GM18868 (cell line): ENCODE results near the gene MORF4L2.
A peak's percentile ranks its signal among the peaks of the same experiment; 100 is the strongest.

Experiments used
- ATAC-seq: cut with Tn5 transposase; IDR thresholded peaks from one replicate; pipeline ENCODE4 v1.9.1; 2021; ENCODE audit warnings: mild to moderate bottlenecking, moderate library complexity; ENCODE audit not compliant: unreplicated experiment

The MORF4L2 gene, protein sequence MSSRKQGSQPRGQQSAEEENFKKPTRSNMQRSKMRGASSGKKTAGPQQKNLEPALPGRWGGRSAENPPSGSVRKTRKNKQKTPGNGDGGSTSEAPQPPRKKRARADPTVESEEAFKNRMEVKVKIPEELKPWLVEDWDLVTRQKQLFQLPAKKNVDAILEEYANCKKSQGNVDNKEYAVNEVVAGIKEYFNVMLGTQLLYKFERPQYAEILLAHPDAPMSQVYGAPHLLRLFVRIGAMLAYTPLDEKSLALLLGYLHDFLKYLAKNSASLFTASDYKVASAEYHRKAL

DNA sequence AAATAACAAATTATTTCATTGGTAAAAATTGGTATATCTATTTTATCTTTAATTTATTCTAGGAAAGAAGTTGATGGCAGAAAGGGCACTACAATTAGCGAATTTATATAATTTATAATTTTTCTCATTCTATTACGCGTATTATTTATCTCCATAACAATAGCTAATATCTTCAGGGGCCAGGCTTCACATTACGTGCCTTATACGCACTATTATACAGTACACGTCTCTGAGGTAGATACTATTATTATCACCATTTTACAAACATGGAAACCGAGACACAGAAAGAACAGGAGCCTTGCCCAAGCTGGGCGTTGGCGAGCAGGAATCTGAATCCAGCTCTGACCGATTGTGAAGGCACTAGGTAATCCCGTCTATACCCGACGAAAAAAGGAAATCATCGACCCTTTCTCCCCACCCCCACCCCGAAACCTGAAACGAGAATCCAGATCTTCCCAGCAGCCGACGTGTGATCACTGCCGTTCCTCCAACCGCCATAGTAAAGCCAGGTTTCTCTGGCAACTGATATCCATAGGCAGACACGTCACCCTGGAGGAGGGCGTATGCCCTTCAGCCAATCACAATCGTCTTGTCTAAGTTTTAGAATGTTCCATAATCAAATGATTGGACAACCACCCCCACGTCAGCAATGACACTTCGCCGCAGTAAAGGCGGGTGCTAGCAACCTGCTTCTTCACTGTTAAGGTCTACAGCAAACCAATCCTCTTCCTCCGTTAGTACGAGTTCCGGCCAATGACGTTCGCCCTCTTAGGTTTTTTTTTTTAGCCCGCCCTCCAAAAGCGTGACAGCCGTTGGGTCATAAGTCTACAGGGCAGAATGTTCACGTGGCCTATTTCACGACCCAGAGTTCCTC is at the start of gene MORF4L2:
MORF4L2 (minus strand) TSS at position 501 of the 874 bp plus-strand sequence. CDS start 9,672 bp downstream, outside the sequence.
- peak; percentile 91 for ATAC-seq

- no peak for ATAC-seq
Observed at GRCh38 chrX:103734125-103734760, 47.7 kb upstream of the MORF4L2 start.

DNA sequence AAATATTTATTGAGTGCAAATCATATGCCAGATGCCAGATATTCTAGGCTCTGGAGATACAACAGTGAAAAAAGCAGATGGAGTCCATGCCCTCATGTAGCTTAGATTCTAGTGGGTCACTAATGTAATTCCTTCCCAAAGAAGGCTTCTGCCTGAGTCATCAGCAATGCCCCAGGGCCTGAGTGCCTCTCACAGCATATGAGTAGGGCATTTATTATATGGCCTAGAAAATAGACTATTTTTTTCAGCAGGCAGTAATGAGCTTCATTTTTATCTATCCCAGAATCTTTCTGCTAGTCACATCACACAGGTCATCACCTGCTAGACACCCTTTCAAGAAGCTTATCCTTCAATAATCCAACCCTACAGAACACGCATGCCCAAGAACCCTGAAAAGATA is 46.5 kb upstream of the MORF4L2 start:
- ATAC-seq, result no peak

DNA sequence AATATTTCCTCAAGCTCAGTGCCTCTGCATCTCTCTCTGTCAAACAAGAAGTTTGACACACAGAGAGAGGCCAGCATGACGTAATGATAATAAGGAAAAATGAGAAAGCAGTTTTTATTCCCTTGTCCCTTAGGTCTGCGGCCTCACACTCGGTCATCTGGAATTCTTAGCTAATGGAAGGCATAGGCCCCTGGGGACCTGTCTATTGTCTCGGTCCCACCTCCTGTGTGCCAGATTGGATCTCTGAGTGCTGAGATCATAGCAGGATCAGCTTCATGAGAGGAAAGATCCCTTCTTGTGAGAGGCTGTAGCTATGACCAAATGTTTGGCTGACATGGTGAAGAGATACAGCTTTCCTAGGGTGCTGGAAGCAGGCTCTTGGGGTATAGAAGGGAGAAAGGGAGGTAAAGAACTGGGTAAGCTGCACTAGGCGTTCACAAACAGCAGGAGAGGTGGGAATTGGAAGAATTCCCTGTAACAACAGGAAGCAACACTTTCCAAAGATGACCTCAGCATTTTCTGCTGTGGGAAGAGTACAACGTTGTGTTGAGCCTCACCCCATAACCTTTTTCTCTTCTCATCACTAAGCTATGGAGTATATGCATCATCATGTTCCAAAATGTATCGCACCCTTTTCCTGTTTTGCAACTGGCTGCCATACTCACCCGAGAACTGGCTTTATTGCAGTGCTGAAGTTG is 44.4 kb upstream of the MORF4L2 start:
- ATAC-seq, result no peak

DNA sequence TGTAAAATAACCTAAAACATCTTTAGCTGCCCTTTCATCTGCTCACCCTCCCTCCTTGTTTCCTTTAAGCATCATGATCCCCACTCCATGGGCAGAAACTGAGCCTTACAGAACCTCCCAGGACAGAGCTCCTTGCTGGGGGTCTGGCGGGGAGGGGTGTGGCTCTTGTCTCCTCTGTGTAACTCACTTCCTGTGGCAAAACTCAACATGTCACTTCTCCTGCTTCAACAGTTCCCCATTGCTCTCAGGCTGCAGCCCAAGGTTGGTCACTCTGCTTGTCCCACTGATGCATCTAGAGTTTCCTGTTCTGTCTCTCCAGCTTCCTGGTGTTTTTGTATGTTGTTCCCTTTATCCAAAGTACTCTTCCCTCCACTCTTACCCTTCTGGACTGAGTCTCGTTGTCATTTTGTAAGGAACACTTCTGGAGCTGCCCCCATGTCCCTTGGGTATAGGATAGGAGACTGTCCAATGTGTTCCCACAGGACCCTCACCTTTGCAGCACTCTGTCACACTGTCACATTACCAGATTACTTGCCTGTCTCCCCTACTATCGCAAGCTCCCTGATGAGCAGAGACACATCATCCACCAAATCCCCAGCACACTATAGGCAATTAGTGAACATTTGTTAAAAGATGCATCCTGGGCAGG is 43.8 kb upstream of the MORF4L2 start:
- no peak for ATAC-seq

DNA sequence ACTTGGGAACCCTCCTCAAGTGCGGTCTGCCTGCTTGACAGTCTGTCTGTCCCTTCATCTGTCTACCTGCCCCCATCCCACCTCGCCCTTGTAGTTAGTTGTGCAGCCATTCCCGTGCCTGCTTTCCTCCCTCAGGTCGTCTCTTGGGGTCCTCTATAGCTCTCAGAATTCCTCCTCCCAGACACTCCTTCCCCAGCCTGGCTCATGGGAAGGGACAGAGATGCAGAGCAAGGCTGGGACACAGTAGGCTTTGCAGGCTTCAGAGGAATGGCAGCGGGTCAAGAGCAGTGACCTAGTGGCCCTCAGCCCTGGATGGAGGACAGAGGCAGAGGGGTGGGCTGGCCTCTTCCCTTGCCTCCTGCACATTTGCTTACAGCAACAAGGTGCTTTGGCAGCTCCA is 42.5 kb upstream of the MORF4L2 start:
- ATAC-seq, result no peak

DNA sequence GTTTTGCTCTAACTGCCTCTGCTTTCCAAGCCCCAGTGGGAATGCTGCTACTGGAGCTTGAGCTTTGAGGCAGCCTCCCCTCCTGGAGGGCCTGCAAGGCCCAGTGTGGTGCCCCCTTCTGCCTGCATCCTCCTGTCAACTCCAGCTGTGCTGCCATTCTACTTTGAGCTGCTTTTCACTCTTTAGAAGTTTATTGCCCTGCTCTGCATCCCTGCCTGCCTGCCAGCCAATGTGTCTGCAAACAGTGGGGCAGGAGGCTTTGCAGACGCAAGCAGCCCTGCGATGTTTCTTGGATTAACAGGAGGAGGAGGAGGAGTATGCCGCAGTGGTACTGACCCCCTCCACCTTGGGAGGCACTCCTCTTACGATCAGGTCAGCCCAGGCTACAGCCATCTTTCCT is 40.6 kb upstream of the MORF4L2 start:
- no peak for ATAC-seq

DNA sequence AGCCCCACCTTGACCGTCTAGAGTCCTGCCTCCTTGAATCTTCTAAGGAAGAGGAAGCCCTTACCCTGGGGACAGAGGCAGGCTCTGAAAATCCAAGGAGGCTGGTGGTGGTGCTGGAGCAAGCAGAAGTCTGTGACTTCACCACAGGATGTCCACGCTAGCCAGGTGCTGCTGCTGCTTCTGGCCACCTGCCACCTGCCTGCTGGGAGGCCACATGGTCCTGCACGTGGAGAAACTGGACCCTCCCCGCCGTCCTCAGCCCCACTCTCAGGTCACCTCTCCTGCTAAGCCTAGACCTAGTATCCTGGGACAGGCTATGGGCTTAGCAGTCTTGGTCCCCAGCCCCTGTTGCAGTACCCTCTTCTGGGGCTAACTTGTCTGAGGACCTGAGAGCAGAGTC is 40.0 kb upstream of the MORF4L2 start:
- no peak for ATAC-seq

DNA sequence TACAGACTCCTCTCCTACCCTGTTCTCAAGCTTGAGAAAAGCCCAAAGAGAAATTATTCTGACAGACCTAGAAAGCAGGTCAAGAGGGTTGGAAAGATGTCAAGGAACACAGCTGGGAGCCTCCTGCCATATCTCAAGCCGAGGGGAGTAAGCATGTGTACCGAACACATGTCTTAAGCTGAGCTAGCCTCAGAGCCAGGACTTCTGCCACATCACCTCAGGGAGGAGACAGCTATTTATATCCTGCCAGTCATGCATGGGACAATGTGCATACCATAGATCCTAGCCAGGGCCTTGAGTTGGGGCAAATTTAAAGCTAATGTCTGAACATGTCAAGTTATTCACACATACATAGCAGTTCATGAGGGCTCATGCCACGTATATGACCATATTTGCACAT is 36.0 kb upstream of the MORF4L2 start:
- no peak for ATAC-seq

DNA sequence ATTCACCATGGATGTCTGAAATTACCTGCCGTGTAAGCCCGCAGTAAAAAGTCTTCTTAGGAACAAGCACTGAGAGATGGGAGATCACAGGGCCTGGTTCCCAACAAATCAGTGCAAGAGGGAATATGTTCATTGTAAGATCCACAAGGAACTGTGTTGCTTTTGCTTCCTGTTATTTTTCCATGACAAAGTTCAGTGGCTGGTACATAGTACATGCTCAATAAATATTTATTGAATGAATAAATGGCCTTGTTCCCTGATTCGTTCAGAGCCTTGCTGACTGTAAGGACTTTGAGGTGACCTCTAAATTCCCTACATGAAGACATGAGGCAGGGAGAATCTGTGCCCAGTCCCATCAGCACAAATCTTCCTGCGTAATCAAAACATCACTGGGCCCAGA is 31.6 kb upstream of the MORF4L2 start:
- no peak for ATAC-seq

- ATAC-seq, result no peak
Observed at GRCh38 chrX:103716962-103717361, 30.5 kb upstream of the MORF4L2 start.

DNA sequence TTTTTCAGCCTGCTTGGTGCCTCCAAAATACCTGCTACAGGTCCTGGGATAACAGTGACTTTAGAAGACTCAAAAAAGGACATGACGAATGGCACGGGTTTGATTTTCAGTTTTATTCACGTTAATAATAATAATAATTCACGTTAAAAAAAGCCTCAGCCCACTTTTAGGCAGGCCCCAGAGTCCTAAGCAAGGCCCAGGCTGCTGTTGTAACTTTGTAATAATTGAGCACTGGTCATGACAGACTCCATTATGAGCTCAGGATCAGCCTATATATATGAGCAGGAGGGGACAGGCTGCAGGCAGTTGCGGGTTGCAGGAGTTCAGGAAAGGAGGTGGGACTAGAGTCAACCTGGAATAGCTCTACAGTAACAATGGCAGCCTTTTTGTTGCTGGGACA is 24.1 kb upstream of the MORF4L2 start, which contains the start of gene TMEM31:
TMEM31 (plus strand) TSS at position 301 of the 400 bp plus-strand sequence. CDS start 1,350 bp downstream, outside the sequence.
- ATAC-seq, result no peak

GRCh38 chrX:103704863-103705262 is 18.4 kb upstream of the MORF4L2 start:
- ATAC-seq, result no peak

DNA sequence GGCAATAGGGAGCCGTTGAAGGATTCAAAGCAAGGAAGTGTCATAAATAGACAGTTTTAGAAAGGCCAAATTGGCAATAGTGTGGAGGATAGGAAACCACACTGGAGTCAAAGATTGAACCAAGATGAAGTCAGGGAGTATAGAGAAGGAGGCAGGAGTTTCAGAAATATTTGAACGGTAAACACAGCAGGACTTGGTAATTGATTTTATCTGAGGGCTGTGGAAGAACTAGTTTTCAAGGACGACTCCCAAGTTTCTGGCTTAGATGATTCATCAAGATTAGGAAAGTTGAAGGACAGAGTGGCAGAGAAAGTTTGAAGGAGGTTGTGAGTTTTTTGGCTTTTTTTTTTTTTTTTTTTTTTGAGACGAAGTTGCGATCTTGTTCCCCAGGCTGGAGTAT is 12.7 kb upstream of the MORF4L2 start:
- ATAC-seq, result no peak

DNA sequence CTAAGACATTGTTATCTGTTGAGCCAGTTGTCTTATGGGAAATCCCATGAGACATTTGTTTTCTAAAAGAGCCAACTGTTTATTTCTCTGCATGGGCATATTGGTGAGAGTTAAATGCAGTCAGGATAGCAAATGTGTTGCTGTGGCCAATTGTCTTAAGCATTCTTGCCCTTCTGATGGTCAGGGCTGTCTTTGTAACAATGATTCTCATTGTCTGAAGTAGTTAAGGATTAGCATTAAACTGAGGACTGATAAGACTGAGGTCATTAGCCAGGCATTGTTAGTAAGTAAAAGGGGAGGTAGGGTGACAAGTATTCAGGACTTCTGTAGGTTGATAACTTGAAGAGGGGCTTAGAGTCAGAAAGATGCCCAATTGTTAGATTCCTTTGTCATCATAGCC is 11.2 kb upstream of the MORF4L2 start:
- ATAC-seq, result no peak

DNA sequence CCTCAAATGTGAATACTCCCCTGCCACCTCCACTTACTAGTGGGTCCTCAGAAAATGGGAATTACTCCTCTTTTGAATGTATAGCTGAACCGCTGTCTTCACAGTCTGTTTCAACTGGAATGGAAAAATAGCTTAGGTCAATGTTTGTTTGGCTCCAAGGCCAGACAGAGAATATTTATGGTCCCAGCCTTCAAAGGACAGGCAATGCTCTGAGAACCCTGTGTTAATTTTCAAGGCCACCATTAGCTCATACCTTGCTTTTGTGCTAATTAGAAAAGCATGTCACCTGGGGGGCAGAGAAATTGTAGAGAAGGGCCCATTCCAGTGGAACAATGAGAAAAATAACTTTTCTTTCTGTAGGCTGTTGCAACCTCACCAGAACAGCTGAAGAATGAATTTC is 4.6 kb upstream of the MORF4L2 start:
- no peak for ATAC-seq

DNA sequence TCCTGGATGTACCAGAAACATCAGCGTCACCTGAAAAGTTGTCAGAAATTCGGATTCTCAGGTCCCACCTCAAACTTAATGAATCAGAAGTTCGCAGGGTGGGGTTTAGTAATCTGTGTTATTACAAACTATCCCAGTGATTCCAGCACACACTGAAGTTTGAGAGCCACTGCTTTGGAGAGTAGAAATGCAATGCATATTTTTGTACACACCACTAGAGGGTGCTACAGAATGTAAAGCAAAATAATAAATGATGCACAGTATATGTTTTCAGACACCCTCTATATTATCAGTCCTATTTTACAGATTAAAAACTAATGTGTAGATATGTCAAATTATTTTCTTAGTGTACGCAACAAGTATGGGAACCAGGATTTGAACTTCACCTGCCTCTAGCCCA is 2.4 kb upstream of the MORF4L2 start:
- ATAC-seq, result no peak

DNA sequence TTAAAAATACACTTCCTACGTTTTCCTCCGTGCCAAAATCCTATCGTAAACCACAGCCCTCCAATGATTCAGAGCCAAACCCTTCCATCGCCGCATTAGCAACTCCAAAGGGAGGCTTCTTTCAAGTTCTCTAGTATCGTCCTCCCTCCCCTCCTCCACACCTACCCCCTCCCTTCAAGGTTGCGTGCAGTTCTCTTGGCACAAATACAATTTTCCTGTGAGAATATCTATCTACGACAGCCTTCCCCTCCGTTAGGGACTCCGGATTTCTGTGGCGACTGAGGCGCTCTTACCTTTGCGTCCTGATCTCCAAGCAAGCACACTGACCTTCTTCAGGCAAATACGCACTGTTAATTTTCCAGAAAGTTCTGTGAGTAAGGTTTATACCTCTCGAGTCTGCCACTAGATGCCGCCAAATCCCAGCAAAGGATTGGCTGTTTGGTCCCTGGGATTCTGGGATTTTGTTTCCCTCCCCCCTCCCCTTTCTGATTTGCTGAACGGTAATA is 1.2 kb upstream of the MORF4L2 start:
- ATAC-seq, result no peak

DNA sequence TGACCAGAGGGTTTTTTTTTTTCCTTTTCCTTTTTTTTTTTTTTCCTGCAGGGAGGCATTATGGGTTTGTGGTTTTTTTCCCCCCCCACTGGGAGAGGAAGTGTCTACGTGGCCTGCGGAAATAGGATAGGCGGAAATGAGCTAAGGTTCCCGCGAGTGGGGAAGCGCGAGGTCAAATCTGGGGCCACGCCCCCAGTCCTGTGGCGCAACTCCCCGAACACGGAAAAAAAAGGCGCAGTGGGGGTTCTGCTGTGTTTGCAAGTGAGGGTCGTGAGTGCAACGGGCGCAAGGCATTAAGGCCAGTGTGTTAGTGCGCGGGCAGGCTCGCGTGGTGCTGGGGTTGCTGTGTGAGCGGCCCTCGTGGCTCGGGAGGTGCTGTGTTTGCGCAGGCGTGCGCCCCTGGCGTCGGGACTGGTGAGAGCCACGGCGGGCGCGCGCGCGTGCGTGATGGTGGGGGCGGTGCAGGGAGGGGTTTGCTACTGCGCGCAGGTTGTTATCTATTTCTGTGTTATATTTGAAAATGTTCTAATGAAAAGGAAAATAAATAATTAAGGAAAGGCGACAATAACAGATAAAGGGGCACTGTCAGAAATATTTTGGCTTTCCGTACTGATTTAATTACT is 685 bp upstream of the MORF4L2 start:
- ATAC-seq, result peak; percentile 53

- no peak for ATAC-seq
Observed at GRCh38 chrX:103685396-103685795, 1.1 kb downstream of the MORF4L2 start.
